Measurements from ENCODE around the gene SCAMP4. TPM values are rescaled to one million over a fixed set of nuclear protein-coding genes. Genes with fewer than 3 reads are reported as not detected.
A peak's percentile ranks its signal among the peaks of the same experiment; 100 is the strongest.

SCAMP4 gene
- total RNA-seq, 4 donors from 2014 or later: 49.8 to 144 (median 83.9) TPM

GRCh38 chr19:1906985-1907562 lies 1.9 kb downstream of the SCAMP4 start:
- Histone ChIP-seq H3K4me1 (peaks cover 43 to 87% (median 51%) of the 10 kb centered on the region in 3 donors), H3K4me3 (peak overlapping the region in 2 of 4 donors; percentile 37 to 42)

GRCh38 chr19:1907563-1908363 lies 2.6 kb downstream of the SCAMP4 start:
- Histone ChIP-seq H3K9me3 (no peaks in the 10 kb centered on the region), H3K27ac (peak overlapping the region; percentile 82 to 97 (median 88)), H3K36me3 (peaks cover 7 to 11% (median 10%) of the 10 kb centered on the region in 3 donors), H3K4me1 (peaks cover 43 to 94% (median 51%) of the 10 kb centered on the region in 3 donors), H3K27me3 (no peaks in the 10 kb centered on the region), H3K4me3 (peak overlapping the region; percentile 22 to 60 (median 40))
- WGBS, 2 donors: 71 to 74% methylated on average over 4 to 13 of the region's 43 CpGs
- TF ChIP-seq POLR2A (IDR thresholded peaks at IDR 0.05) (no peak), CTCF (IDR thresholded peaks at IDR 0.05) (no peak)
- intact Hi-C loops (cut with DNase I): no loop called here
- no peak for DNase-seq

More at GRCh38 chr19:1906985-1907562, 1.9 kb downstream of the SCAMP4 start:
- TF ChIP-seq POLR2A (IDR thresholded peaks at IDR 0.05) (no peak), CTCF (IDR thresholded peaks at IDR 0.05) (no peak)
- intact Hi-C loops (cut with DNase I): no loop called here
- no peak for DNase-seq
- Histone ChIP-seq H3K9me3 (no peaks in the 10 kb centered on the region), H3K27me3 (no peaks in the 10 kb centered on the region), H3K27ac (peak overlapping the region; percentile 82 to 97 (median 88)), H3K36me3 (peaks cover 0 to 4% (median 3%) of the 10 kb centered on the region in 3 donors)
- 73 to 85% methylated on average over 7 to 10 of the region's 10 CpGs for WGBS, 2 donors

GRCh38 chr19:1908364-1908678 lies 3.1 kb downstream of the SCAMP4 start:
- TF ChIP-seq POLR2A (IDR thresholded peaks at IDR 0.05) (no peak), CTCF (IDR thresholded peaks at IDR 0.05) (no peak)
- WGBS, 2 donors: 40 to 68% methylated on average over 2 of the region's 13 CpGs
- intact Hi-C loops (cut with DNase I): no loop called here
- peak overlapping the region; percentile 82 to 97 (median 88) for H3K27ac ChIP-seq
- DNase-seq: no peak
- no peaks in the 10 kb centered on the region for H3K27me3 ChIP-seq
- H3K4me3 ChIP-seq: peak overlapping the region; percentile 22 to 60 (median 40)
- H3K36me3 ChIP-seq: peaks cover 10 to 16% (median 15%) of the 10 kb centered on the region in 3 donors
- H3K9me3 ChIP-seq: no peaks in the 10 kb centered on the region
- peaks cover 47 to 95% (median 50%) of the 10 kb centered on the region in 3 donors for H3K4me1 ChIP-seq

GRCh38 chr19:1909761-1910080 lies 4.5 kb downstream of the SCAMP4 start:
- H3K4me3 ChIP-seq: no peak overlapping the region

More at GRCh38 chr19:1909761-1910080, 4.5 kb downstream of the SCAMP4 start:
- H3K27me3 ChIP-seq: no peaks in the 10 kb centered on the region
- peaks cover 53 to 96% (median 55%) of the 10 kb centered on the region in 3 donors for H3K4me1 ChIP-seq
- intact Hi-C loops (cut with DNase I): loop anchor here (10.0 kb wide), 1 partner anchor 165 kb away; no protein-coding TSS in a partner anchor
- H3K9me3 ChIP-seq: no peaks in the 10 kb centered on the region
- TF ChIP-seq POLR2A (IDR thresholded peaks at IDR 0.05): no peak
- no peak for TF ChIP-seq CTCF (IDR thresholded peaks at IDR 0.05)
- peak overlapping the region in 3 of 4 donors; percentile 10 to 97 (median 89) for H3K27ac ChIP-seq
- peaks cover 10 to 23% (median 18%) of the 10 kb centered on the region in 3 donors for H3K36me3 ChIP-seq
- no peak for DNase-seq
- WGBS, 2 donors: 77 to 79% methylated on average over 5 to 9 of the region's 10 CpGs

Measured in esophagus squamous epithelium (tissue), 5 donors.